HG02884 (cell line): ENCODE results near the gene OSBPL2.

Experiments used
- ATAC-seq: cut with Tn5 transposase; IDR thresholded peaks from one replicate; pipeline ENCODE4 v1.9.1; 2021; ENCODE audit warnings: mild to moderate bottlenecking, moderate library complexity; ENCODE audit not compliant: unreplicated experiment

The OSBPL2 gene

GRCh38 chr20:62320581-62321354, 82.4 kb downstream of the OSBPL2 start:
- ATAC-seq: no peak

DNA sequence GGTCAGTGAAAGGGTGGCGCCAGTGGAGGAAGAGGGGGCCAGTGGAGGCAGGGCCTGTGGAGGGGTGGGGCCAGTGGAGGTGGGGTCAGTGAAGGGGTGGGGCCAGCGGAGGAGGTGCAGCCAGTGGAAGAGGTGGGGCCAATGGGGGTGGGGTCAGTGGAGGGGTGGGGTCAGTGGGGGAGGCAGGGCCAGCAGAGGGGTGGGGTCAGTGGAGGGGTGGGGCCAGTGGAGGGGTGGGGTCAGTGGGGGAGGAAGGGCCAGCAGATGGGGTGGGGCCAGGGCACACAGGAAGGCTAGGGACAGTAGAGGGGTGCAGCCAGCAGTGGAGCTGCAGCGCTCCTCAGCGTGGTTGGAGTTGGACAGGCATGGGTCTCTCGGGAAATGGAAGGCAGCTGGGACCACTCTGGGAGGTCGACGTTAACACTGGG, 83.2 kb downstream of the OSBPL2 start:
- ATAC-seq: no peak

- no peak for ATAC-seq
Measured at GRCh38 chr20:62321975-62322374, 83.7 kb downstream of the OSBPL2 start.

- ATAC-seq: no peak
Measured at GRCh38 chr20:62322492-62323041, 84.2 kb downstream of the OSBPL2 start.

DNA sequence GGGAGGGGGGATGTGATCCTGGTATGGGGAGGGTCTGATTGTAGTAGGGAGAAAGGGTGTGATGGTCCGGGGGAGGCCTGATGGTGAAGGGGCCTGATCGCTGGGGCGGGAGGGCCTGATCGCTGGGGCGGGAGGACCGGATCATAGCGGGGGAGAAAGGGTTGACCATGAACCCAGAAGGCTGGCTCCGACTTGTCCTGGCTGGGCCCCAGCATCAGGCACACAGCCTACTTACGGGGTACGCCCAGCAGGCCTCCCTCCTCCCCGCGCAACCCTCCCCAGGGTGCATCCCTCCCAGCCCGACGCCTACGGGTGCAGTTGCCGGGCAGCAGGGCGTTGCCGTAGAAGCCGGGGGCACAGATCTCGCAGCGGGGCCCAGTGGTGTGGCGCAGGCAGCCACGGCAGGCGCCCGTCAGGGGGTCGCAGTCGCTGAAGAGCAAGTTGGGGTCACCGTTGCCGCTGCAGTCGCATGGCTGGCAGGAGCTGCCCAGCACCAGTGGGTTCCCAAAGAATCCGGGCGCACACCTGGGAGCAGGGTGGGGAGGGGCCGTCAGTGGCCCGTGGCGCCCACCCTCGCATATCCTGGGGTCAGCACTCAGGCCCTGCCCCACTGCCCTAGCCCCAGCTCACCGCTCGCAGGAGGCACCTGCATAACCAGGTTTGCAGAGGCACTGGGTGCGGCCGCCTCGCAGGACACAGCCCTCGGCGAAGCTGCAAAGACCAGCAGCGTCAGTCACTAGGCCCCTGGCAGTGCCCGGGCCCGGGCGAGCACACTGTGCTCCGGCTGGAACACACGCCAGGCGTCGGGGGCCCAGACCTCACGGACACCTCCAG, 85.0 kb downstream of the OSBPL2 start:
- no peak for ATAC-seq

- no peak for ATAC-seq
Measured at GRCh38 chr20:62323980-62324906, 85.9 kb downstream of the OSBPL2 start.

DNA sequence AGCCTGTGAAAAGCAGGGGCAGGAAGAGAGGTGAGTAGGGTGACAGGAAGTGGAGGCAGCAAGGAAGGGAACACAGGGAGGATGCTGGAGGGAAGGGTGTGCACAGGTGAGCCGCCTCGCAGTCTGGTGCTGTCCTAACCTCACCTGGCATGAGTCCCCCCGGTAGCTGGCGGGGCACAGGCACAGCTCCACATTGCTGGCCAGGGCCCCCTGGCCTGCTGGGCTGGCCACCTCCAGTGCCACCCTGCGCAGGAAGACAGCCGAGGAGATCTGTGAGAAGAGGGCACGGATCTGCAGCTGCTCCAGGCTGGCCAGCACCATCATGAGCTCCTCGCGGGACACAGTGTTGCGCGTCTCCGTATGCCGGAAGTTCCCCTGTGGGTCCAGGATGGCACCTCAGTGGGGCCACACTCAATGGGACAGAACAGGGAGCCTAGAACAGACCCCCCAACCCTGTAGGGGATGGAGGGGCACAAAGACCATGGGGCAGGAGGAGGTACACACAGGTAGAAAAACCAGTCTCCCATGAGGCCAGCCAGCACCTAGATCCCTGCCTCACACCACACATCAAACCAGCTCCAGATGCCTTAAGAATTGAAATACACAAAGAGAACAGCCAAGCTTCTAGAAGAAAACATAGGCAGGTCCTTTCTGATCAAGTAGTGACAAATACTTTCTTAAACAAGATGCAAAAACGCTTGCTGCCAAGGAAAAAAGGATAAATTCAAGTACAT, 87.0 kb downstream of the OSBPL2 start:
- ATAC-seq: no peak

- ATAC-seq: no peak
Measured at GRCh38 chr20:62326559-62326958, 88.2 kb downstream of the OSBPL2 start.

- ATAC-seq: no peak
Measured at GRCh38 chr20:62326959-62327725, 88.8 kb downstream of the OSBPL2 start.

GRCh38 chr20:62327726-62328495, 89.6 kb downstream of the OSBPL2 start:
- no peak for ATAC-seq

GRCh38 chr20:62328684-62329388, 90.5 kb downstream of the OSBPL2 start:
- ATAC-seq: no peak

GRCh38 chr20:62329389-62330377, 91.4 kb downstream of the OSBPL2 start:
- ATAC-seq: no peak

GRCh38 chr20:62330576-62331317, 92.4 kb downstream of the OSBPL2 start:
- ATAC-seq: no peak

DNA sequence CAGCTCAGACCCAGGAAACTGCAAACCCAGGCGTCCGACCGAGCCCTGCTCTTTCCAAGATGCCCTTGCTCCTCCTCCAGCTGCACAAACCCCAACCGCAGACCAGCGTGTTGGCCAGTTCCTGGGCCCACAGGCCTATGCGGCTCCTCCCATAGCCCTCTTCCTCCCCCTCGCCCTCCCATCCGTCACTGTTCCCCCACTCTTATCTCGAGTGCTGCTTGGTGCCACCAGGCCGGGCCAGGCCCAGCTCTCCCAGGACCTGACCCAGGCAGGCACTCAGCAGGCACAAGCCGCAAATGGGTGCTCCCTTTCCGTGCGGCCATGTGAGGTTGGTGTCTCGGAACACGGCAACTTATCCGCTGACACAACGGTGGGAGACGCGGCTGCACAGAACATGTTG, 93.0 kb downstream of the OSBPL2 start:
- ATAC-seq: no peak

DNA sequence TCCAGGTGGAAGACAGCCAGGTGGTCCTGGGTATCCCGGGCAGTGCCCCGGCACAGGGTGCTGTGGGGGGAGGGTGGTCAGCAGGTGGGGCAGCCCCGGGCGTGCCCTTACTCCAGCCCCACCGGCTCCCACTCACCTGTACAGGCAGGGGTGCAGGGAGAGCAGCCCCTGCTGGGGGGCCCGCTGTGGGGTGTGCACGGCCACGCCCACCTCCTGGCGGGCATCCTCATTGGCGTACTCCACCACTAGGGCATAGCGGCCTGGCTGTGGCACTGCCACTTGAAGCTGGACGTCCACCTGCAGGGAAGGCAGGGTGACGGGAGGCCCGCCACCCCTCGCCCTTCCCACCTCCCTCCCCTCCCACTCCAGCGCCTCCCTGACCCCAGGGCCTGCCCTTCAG, 94.1 kb downstream of the OSBPL2 start:
- ATAC-seq: no peak
